K562 (cell line): ENCODE results near the gene BCAS4. TPM values are rescaled to one million over a fixed set of nuclear protein-coding genes. Genes with fewer than 3 reads are reported as not detected.

ENCODE experiments used
- ATAC-seq: fragments of 200-7000 bp; cut with Tn5 transposase; 3 replicates; pipeline ENCODE4 v1.9.1; 2020; ENCODE audit warnings: moderate library complexity
- BruUV-seq: library from RNA; stranded (reverse); fragments of 400-500 nt; replicated peaks from 2 replicates; lab custom pipeline; 2021; lab: Mats Ljungman, UMichigan
- CTCF ChIA-PET: fragments of 300-600 bp; formaldehyde crosslinking; extraction: SDS; loops from one replicate; lab custom pipeline; 2021; ENCODE audit warnings: low intra/inter-chr PET ratio; lab: Yijun Ruan, JAX
- POLR2A ChIA-PET: fragments of 300-600, 350-650 bp; sonication (Branson Sonifier 250); formaldehyde crosslinking; extraction: SDS; loops from one replicate; lab custom pipeline; 2021; ENCODE audit warnings: antibody characterized with exemption, inconsistent platforms; lab: Yijun Ruan, JAX
- DNase-seq, 4 experiments: peaks; one replicate each; pipeline versions ENCODE4 v3.0.0 to v3.0.0-alpha.2; 2011 to 2018; ENCODE audit warnings: low spot score in 3 of 4, mixed read lengths in 3 of 4; ENCODE audit errors: extremely low read depth in 1 of 4
- FAIRE-seq: peaks from 2 replicates; lab custom pipeline; 2011; peaks lifted over from hg19 to GRCh38; lab: Jason Lieb, UNC
- H2AFZ ChIP-seq: 2 replicates; pipeline ENCODE4 v1.6.0; 2011; ENCODE audit warnings: low read depth, low read length, control low read depth, inconsistent platforms
- H3K27ac ChIP-seq: fragments of 200-600 bp; 3 replicates; pipeline ENCODE4 v1.8.0; 2011; ENCODE audit warnings: low read depth, mild to moderate bottlenecking, control low read depth, inconsistent platforms, low read length, moderate library complexity, mixed read lengths; ENCODE audit errors: extremely low read depth
- H3K27me3 ChIP-seq, 2 experiments: fragments of 300-600 bp in 1 of 2; 2 replicates in 1 of 2; 3 replicates in 1 of 2; pipeline versions ENCODE4 v1.6.0 to v1.8.0; 2011; ENCODE audit warnings: inconsistent platforms in 2 of 2, low read length in 2 of 2, mild to moderate bottlenecking in 1 of 2, mixed read lengths in 1 of 2, moderate library complexity in 1 of 2; ENCODE audit not compliant: control insufficient read depth in 2 of 2, insufficient read depth in 2 of 2
- H3K36me3 ChIP-seq: fragments of 300-600 bp; 3 replicates; pipeline ENCODE4 v1.8.0; 2011; ENCODE audit warnings: mild to moderate bottlenecking, low read length, inconsistent platforms; ENCODE audit not compliant: control insufficient read depth, insufficient read depth
- H3K4me1 ChIP-seq, 2 experiments: fragments of 200-600 bp in 1 of 2; replicated peaks in 1 of 2; 2 replicates in 1 of 2; 3 replicates in 1 of 2; pipeline versions ENCODE4 v1.5.1 to v1.8.0; 2011; ENCODE audit warnings: inconsistent platforms in 2 of 2, low read length in 2 of 2, mild to moderate bottlenecking in 1 of 2, mixed read lengths in 1 of 2, moderate library complexity in 1 of 2; ENCODE audit not compliant: control insufficient read depth in 2 of 2, insufficient read depth in 2 of 2
- H3K4me2 ChIP-seq: 2 replicates; pipeline ENCODE4 v1.6.1; 2011; ENCODE audit warnings: low read length, control low read depth, inconsistent platforms, mixed read lengths; ENCODE audit not compliant: insufficient read depth
- H3K4me3 ChIP-seq: fragments of 200-600 bp; sonication (generic), shearing (Covaris generic); 2 replicates; pipeline ENCODE4 v1.5.1; 2016; ENCODE audit warnings: control low read depth, inconsistent platforms
- H3K79me2 ChIP-seq: fragments of 200-600 bp; 3 replicates; pipeline ENCODE4 v1.8.0; 2011; ENCODE audit warnings: low read length, inconsistent platforms; ENCODE audit not compliant: control insufficient read depth, insufficient read depth
- H3K9ac ChIP-seq, 2 experiments: 2 replicates each; pipeline versions ENCODE4 v1.6.0 to v1.6.1; 2011; ENCODE audit warnings: low read depth in 2 of 2, low read length in 2 of 2, control low read depth in 1 of 2, inconsistent platforms in 1 of 2, mild to moderate bottlenecking in 1 of 2, mixed read lengths in 1 of 2; ENCODE audit not compliant: insufficient read depth in 1 of 2
- H3K9me1 ChIP-seq: one replicate; pipeline ENCODE4 v1.6.0; 2011; ENCODE audit warnings: inconsistent platforms, mild to moderate bottlenecking, low read length, moderate library complexity; ENCODE audit not compliant: control insufficient read depth, insufficient read depth
- H3K9me3 ChIP-seq: replicated peaks from 2 replicates; pipeline ENCODE4 v1.5.1; 2011; ENCODE audit warnings: low read depth, low read length, inconsistent platforms; ENCODE audit not compliant: control insufficient read depth, insufficient read depth
- H4K20me1 ChIP-seq: replicated peaks from 2 replicates; pipeline ENCODE4 v1.6.1; 2011; ENCODE audit warnings: low read length, inconsistent platforms, mixed read lengths; ENCODE audit not compliant: control insufficient read depth, insufficient read depth
- EZH2 ChIP-seq: IDR thresholded peaks from 2 replicates; pipeline ENCODE4 v1.6.1; 2012; ENCODE audit warnings: low read depth, mild to moderate bottlenecking, inconsistent platforms, low read length, borderline replicate concordance
- FOSL1 ChIP-seq: fragments of 200-800 bp; sonication (Bioruptor generic); conservative IDR thresholded peaks from 2 replicates; pipeline ENCODE4 v1.6.1; 2016; ENCODE audit warnings: missing genetic modification characterization, missing compliant biosample characterization
- HCFC1 ChIP-seq: IDR thresholded peaks from 2 replicates; pipeline ENCODE4 v1.6.1; 2012; ENCODE audit warnings: low read depth, low read length, improper control_type of control experiment
- SRF ChIP-seq, 2 experiments: fragments of 250-450, 450-650 bp in 1 of 2; sonication (Bioruptor Pico) in 1 of 2; sonication (generic) in 1 of 2; formaldehyde crosslinking; IDR thresholded peaks; 2 replicates each; pipeline versions ENCODE4 v1.5.0 to v1.5.1; 2020 to 2022; ENCODE audit warnings: mild to moderate bottlenecking in 1 of 2, missing genetic modification reagents in 1 of 2
- U2AF1 ChIP-seq: fragments of 200-400 bp; formaldehyde crosslinking; optimal IDR thresholded peaks from 2 replicates; pipeline ENCODE3; 2017; ENCODE audit warnings: mild to moderate bottlenecking, low read depth, low read length, moderate library complexity
- YY1 ChIP-seq, 3 experiments: IDR thresholded peaks; 2 replicates each; pipeline ENCODE4 v1.6.1; 2011; ENCODE audit warnings: low read length in 2 of 3, mild to moderate bottlenecking in 2 of 3, moderate library complexity in 2 of 3, borderline replicate concordance in 1 of 3, control low read depth in 1 of 3, low read depth in 1 of 3; ENCODE audit not compliant: insufficient read depth in 3 of 3, insufficient replicate concordance in 2 of 3, control insufficient read depth in 1 of 3, insufficient read length in 1 of 3; ENCODE audit errors: extremely low read depth in 1 of 3
- ZNF134 ChIP-seq: fragments of 250-450 bp; sonication (Bioruptor Pico); conservative IDR thresholded peaks from 2 replicates; pipeline ENCODE4 v1.4.0; 2020
- WGBS: fragments of 100-300 bp; shearing (Covaris generic); methylation state at CpG from one replicate; pipeline ENCODE4 v1.1.6; 2016; ENCODE audit warnings: low coverage, mixed read lengths; ENCODE audit not compliant: insufficient coverage; ENCODE audit errors: missing lambda C conversion rate; 5-methylcytosine and 5-hydroxymethylcytosine counted together
- in situ Hi-C: fragments of 300-500 bp; cut with MboI; formaldehyde crosslinking; loops from 4 replicates; pipeline ENCODE4 v1.15.0; 2018; ENCODE audit warnings: inconsistent platforms, mixed read lengths
- intact Hi-C: fragments of 100-400 bp; cut with micrococcal nuclease; formaldehyde crosslinking; loops from 2 replicates; pipeline ENCODE4 v1.14.2; 2022
- polyA plus RNA-seq, 8 experiments: library from polyadenylated mRNA; depleted of rRNA in 4 of 8; stranded (reverse) in 5 of 8; unstranded in 3 of 8; fragments of >200 nt; fragmentation: Nextera tagmentation in 2 of 8; fragmentation: Illumina TruSeq in 1 of 8; extraction: Ambion mirVana in 2 of 8; extraction: Trizol in 1 of 8; gene quantifications; 2 replicates each; pipeline versions ENCODE4 v1.2.1 to v1.2.3, GENCODE V29; 2011 to 2014; ENCODE audit warnings: inconsistent platforms in 1 of 8, missing spikeins in 1 of 8
- total RNA-seq, 7 experiments: library from RNA; depleted of rRNA in 6 of 7; stranded (reverse); fragments of >200 nt in 6 of 7; fragmentation: Illumina TruSeq in 2 of 7; extraction: Trizol in 2 of 7; gene quantifications; 2 replicates each; pipeline versions ENCODE4 v1.2.1 to v1.2.3, GENCODE V29; 2011 to 2021; ENCODE audit warnings: low replicate concordance in 1 of 7
- TF ChIP-seq, protein P1 (sequence below): fragments of 250-450 bp; sonication (Bioruptor Pico); IDR thresholded peaks from 2 replicates; pipeline ENCODE4 v1.8.0; 2022; ENCODE audit warnings: moderate library complexity, mild to moderate bottlenecking, inconsistent platforms

BCAS4 gene
- total and polyA plus RNA-seq, 9 of the 15 experiments (the other 6 are each of a cell fraction or from before 2014, with no cell fraction given): 0.15 to 2.3 (median 0.47) TPM

- BruUV-seq: no TSS peak
- Histone ChIP-seq H3K27ac (no peak overlapping the region), H3K9me1 (no peaks in the 10 kb centered on the region), H3K36me3 (no peaks in the 10 kb centered on the region), H3K9ac (no peak overlapping the region), H3K4me2 (no peak overlapping the region; the same call in 1 of the 2 replicates), H2AFZ (peak overlapping the region; percentile 46; the same call in 1 of the 2 replicates), H3K9me3 (no peaks in the 10 kb centered on the region), H3K4me3 (no peak overlapping the region), H3K4me1 (peaks cover 9 to 22% of the 10 kb centered on the region in 2 experiments), H3K27me3 (no peaks in the 10 kb centered on the region), H3K79me2 (no peaks in the 10 kb centered on the region), H4K20me1 (no peaks in the 10 kb centered on the region)
- intact Hi-C loops: no loop called here
- 57% methylated on average over 5 of the region's 5 CpGs for WGBS
- DNase-seq: no peak
- no peak for FAIRE-seq
- CTCF ChIA-PET: no interaction called here
- TF ChIP-seq HCFC1 (no peak), SRF (CRISPR knock-in tag; IDR thresholded peaks at IDR 0.05) (peak in 1 of 2 experiments; percentile 85; a peak in 1 of 4 replicates), FOSL1 (tag) (no peak; the same call in 1 of the 2 replicates), YY1 (IDR thresholded peaks at IDR 0.05; ENCODE audit: borderline replicate concordance in 1 of 3, control insufficient read depth in 1 of 3, extremely low read depth in 1 of 3, insufficient read depth in 3 of 3, insufficient read length in 1 of 3, insufficient replicate concordance in 2 of 3, low read depth in 1 of 3, low read length in 2 of 3) (no peak), U2AF1 (no peak), EZH2 (no peak), ZNF134 (CRISPR knock-in tag) (no peak)
- TF ChIP-seq, protein P1, sequence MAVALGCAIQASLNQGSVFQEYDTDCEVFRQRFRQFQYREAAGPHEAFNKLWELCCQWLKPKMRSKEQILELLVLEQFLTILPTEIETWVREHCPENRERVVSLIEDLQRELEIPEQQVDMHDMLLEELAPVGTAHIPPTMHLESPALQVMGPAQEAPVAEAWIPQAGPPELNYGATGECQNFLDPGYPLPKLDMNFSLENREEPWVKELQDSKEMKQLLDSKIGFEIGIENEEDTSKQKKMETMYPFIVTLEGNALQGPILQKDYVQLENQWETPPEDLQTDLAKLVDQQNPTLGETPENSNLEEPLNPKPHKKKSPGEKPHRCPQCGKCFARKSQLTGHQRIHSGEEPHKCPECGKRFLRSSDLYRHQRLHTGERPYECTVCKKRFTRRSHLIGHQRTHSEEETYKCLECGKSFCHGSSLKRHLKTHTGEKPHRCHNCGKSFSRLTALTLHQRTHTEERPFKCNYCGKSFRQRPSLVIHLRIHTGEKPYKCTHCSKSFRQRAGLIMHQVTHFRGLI (CRISPR knock-in tag): no peak
- POLR2A ChIA-PET: interaction anchor here (0.8 kb wide), 1 partner anchor 16 kb away, joined by 4 read pairs; no protein-coding TSS in a partner anchor
- in situ Hi-C loops: no loop called here
- ATAC-seq: no peak
Observed at GRCh38 chr20:50834599-50835005, 39.7 kb downstream of the BCAS4 start.
